Loucy (cell line): Measurements from ENCODE around the gene CTIF.
A peak's percentile ranks its signal among the peaks of the same experiment; 100 is the strongest.

Experiments used
- H2AFZ ChIP-seq: fragments of 200-600 bp; sonication (generic); 2 replicates; pipeline ENCODE4 v1.6.0; 2016; ENCODE audit warnings: antibody characterized with exemption, mild to moderate bottlenecking, low read length, moderate library complexity
- H3F3A ChIP-seq: fragments of 200-600 bp; 2 replicates; pipeline ENCODE4 v1.6.0; 2016; ENCODE audit warnings: antibody characterized with exemption, low read depth, mild to moderate bottlenecking
- H3K27me3 ChIP-seq: fragments of 200-600 bp; sonication (generic); 2 replicates; pipeline ENCODE4 v1.6.1; 2014; ENCODE audit warnings: low read length, mild to moderate bottlenecking; ENCODE audit not compliant: insufficient read depth, poor library complexity, severe bottlenecking
- H3K36me3 ChIP-seq: fragments of 200-600 bp; sonication (generic); 2 replicates; pipeline ENCODE4 v1.6.1; 2016; ENCODE audit warnings: low read length; ENCODE audit not compliant: insufficient read depth
- H3K4me1 ChIP-seq: fragments of 200-600 bp; sonication (generic); 2 replicates; pipeline ENCODE4 v1.5.1; 2014; ENCODE audit warnings: low read length, mild to moderate bottlenecking; ENCODE audit not compliant: insufficient read depth, poor library complexity, severe bottlenecking
- H3K4me2 ChIP-seq: fragments of 200-600 bp; sonication (generic); 2 replicates; pipeline ENCODE4 v1.6.0; 2014; ENCODE audit warnings: antibody characterized with exemption, low read length, low read depth, mild to moderate bottlenecking; ENCODE audit not compliant: poor library complexity, severe bottlenecking
- H3K4me3 ChIP-seq: fragments of 200-600 bp; sonication (generic); 2 replicates; pipeline ENCODE4 v1.5.1; 2014; ENCODE audit warnings: low read length, mild to moderate bottlenecking, mixed read lengths; ENCODE audit not compliant: poor library complexity, severe bottlenecking
- H3K79me2 ChIP-seq: fragments of 200-600 bp; sonication (generic); 2 replicates; pipeline ENCODE4 v1.6.1; 2014; ENCODE audit warnings: low read length; ENCODE audit not compliant: insufficient read depth
- H3K9ac ChIP-seq: fragments of 200-600 bp; sonication (generic); 2 replicates; pipeline ENCODE4 v1.6.0; 2014; ENCODE audit warnings: mild to moderate bottlenecking, low read depth, low read length, moderate library complexity; ENCODE audit not compliant: poor library complexity, severe bottlenecking
- H3K9me2 ChIP-seq: fragments of 200-600 bp; sonication (generic); replicated peaks from 2 replicates; pipeline ENCODE4 v1.6.1; 2016; ENCODE audit warnings: low read depth, low read length, mixed read lengths
- H3K9me3 ChIP-seq: fragments of 200-600 bp; sonication (generic); 2 replicates; pipeline ENCODE4 v1.6.1; 2014; ENCODE audit warnings: mild to moderate bottlenecking, antibody characterized with exemption, low read length, low read depth; ENCODE audit not compliant: insufficient read depth
- H4K20me1 ChIP-seq: fragments of 200-600 bp; sonication (generic); 2 replicates; pipeline ENCODE4 v1.6.0; 2014; ENCODE audit warnings: antibody characterized with exemption, low read length, mild to moderate bottlenecking; ENCODE audit not compliant: insufficient read depth, poor library complexity, severe bottlenecking
- CTCF ChIP-seq: fragments of 200-600 bp; sonication (generic); conservative IDR thresholded peaks from 2 replicates; pipeline ENCODE4 v1.5.1; 2014; ENCODE audit warnings: mild to moderate bottlenecking, antibody characterized with exemption, low read length
- EZH2phosphoT487 ChIP-seq: fragments of 200-600 bp; IDR thresholded peaks from 2 replicates; pipeline ENCODE4 v1.6.1; 2018; ENCODE audit warnings: antibody characterized with exemption, mild to moderate bottlenecking, moderate library complexity, borderline replicate concordance

The CTIF gene

GRCh38 chr18:48679236-48679635, 140.4 kb downstream of the CTIF start:
- Histone ChIP-seq H3K36me3 (no peaks in the 10 kb centered on the region), H3K4me1 (peaks cover 25% of the 10 kb centered on the region), H2AFZ (no peak overlapping the region), H3K4me2 (peak overlapping the region; percentile 2), H3K9ac (peak overlapping the region; percentile 25), H3K27me3 (no peaks in the 10 kb centered on the region), H3K9me2 (no peaks in the 10 kb centered on the region), H4K20me1 (no peaks in the 10 kb centered on the region), H3K4me3 (no peak overlapping the region), H3K9me3 (no peaks in the 10 kb centered on the region), H3K79me2 (no peaks in the 10 kb centered on the region), H3F3A (no peaks in the 10 kb centered on the region)
- no peak for TF ChIP-seq CTCF
- no peak for TF ChIP-seq EZH2phosphoT487

GRCh38 chr18:48680339-48681250, 141.8 kb downstream of the CTIF start:
- H3K9me2 ChIP-seq, result no peaks in the 10 kb centered on the region
- no peaks in the 10 kb centered on the region for H3F3A ChIP-seq
- H3K4me1 ChIP-seq, result peaks cover 17% of the 10 kb centered on the region
- no peaks in the 10 kb centered on the region for H3K9me3 ChIP-seq
- H3K9ac ChIP-seq, result no peak overlapping the region
- no peaks in the 10 kb centered on the region for H3K27me3 ChIP-seq
- no peak overlapping the region for H3K4me2 ChIP-seq
- H3K36me3 ChIP-seq, result no peaks in the 10 kb centered on the region
- no peak overlapping the region for H3K4me3 ChIP-seq
- H4K20me1 ChIP-seq, result no peaks in the 10 kb centered on the region
- TF ChIP-seq EZH2phosphoT487, result no peak
- TF ChIP-seq CTCF, result no peak
- H3K79me2 ChIP-seq, result no peaks in the 10 kb centered on the region
- H2AFZ ChIP-seq, result no peak overlapping the region

- Histone ChIP-seq H3K9me2 (no peaks in the 10 kb centered on the region), H3K36me3 (no peaks in the 10 kb centered on the region), H4K20me1 (no peaks in the 10 kb centered on the region), H3K9me3 (no peaks in the 10 kb centered on the region), H3K4me1 (peaks cover 13% of the 10 kb centered on the region), H3K27me3 (no peaks in the 10 kb centered on the region), H3K79me2 (no peaks in the 10 kb centered on the region), H3K9ac (no peak overlapping the region), H3F3A (no peaks in the 10 kb centered on the region), H2AFZ (no peak overlapping the region), H3K4me3 (no peak overlapping the region), H3K4me2 (no peak overlapping the region)
- TF ChIP-seq CTCF (no peak), EZH2phosphoT487 (no peak)
These were observed 143.9 kb downstream of the CTIF start for GRCh38 chr18:48682768-48683167.
